Endodermal cell (in vitro differentiated cells): ENCODE results near the gene RIOK1. TPM values are rescaled to one million over a fixed set of nuclear protein-coding genes. Genes with fewer than 3 reads are reported as not detected.

Experiments
- DNase-seq: peaks from one replicate; pipeline ENCODE4 v3.0.0-alpha.2; 2017
- H3K27ac ChIP-seq: 2 replicates; pipeline ENCODE4 v1.5.1; 2013; ENCODE audit warnings: mild to moderate bottlenecking, low read depth, low read length, moderate library complexity
- H3K27me3 ChIP-seq: 2 replicates; pipeline ENCODE4 v1.6.1; 2013; ENCODE audit warnings: mild to moderate bottlenecking, low read length, moderate library complexity; ENCODE audit not compliant: insufficient read depth, control insufficient read depth, poor library complexity, severe bottlenecking
- H3K36me3 ChIP-seq: 2 replicates; pipeline ENCODE4 v1.7.0; 2013; ENCODE audit warnings: mild to moderate bottlenecking, low read length, moderate library complexity; ENCODE audit not compliant: control insufficient read depth, insufficient read depth
- H3K4me1 ChIP-seq: one replicate; pipeline ENCODE4 v1.7.0; 2013; ENCODE audit warnings: low read length; ENCODE audit not compliant: control insufficient read depth, insufficient read depth
- H3K4me3 ChIP-seq: 2 replicates; pipeline ENCODE4 v1.5.1; 2013; ENCODE audit warnings: mild to moderate bottlenecking, low read length, moderate library complexity
- H3K9ac ChIP-seq: 2 replicates; pipeline ENCODE4 v1.6.1; 2013; ENCODE audit warnings: mild to moderate bottlenecking, low read length, moderate library complexity; ENCODE audit not compliant: poor library complexity, severe bottlenecking; ENCODE audit errors: extremely low read depth
- H3K9me3 ChIP-seq: 2 replicates; pipeline ENCODE4 v1.6.1; 2013; ENCODE audit warnings: mild to moderate bottlenecking, low read length, moderate library complexity; ENCODE audit not compliant: control insufficient read depth
- H3K27ac Mint-ChIP-seq: 2 replicates; pipeline ENCODE4 v1.8.0; 2020; ENCODE audit warnings: mixed read lengths
- H3K27me3 Mint-ChIP-seq: 2 replicates; pipeline ENCODE4 v1.8.0; 2021; ENCODE audit warnings: mild to moderate bottlenecking, mixed read lengths; ENCODE audit not compliant: insufficient read depth
- H3K36me3 Mint-ChIP-seq: 2 replicates; pipeline ENCODE4 v1.8.0; 2020; ENCODE audit warnings: low read depth, mixed read lengths
- H3K4me1 Mint-ChIP-seq: 2 replicates; pipeline ENCODE4 v1.8.0; 2020; ENCODE audit warnings: mixed read lengths
- H3K4me3 Mint-ChIP-seq: 2 replicates; pipeline ENCODE4 v1.8.0; 2020; ENCODE audit warnings: mild to moderate bottlenecking, moderate library complexity, mixed read lengths
- H3K9me3 Mint-ChIP-seq: 2 replicates; pipeline ENCODE4 v1.8.0; 2020; ENCODE audit warnings: mild to moderate bottlenecking, mixed read lengths
- WGBS, 2 experiments: methylation state at CpG; one replicate each; pipeline versions ENCODE4 v1.1.5 to v1.1.7; 2013; ENCODE audit warnings: missing lambda C conversion rate in 2 of 2, mixed read lengths in 1 of 2; ENCODE audit not compliant: insufficient coverage in 1 of 2, insufficient read length in 1 of 2; 5-methylcytosine and 5-hydroxymethylcytosine counted together
- total RNA-seq, 2 donors: library from RNA; stranded (reverse); fragmentation: NEBNext Ultra II Directional in 1 of 2; extraction: Animal tissue kit (Norgen Biotek cat#: 25700) in 1 of 2; gene quantifications; 2 replicates in 1 of 2; 3 replicates in 1 of 2; pipeline ENCODE4 v1.2.1, GENCODE V29; 2021
- TF ChIP-seq, protein P1 (sequence below): fragments of 200-600 bp; sonication (generic); conservative IDR thresholded peaks from 2 replicates; pipeline ENCODE4 v1.5.0; 2021; ENCODE audit warnings: antibody characterized with exemption, mild to moderate bottlenecking

The RIOK1 gene
- total RNA-seq, 2 donors from 2014 or later: 17.7 to 20.3 TPM

DNA sequence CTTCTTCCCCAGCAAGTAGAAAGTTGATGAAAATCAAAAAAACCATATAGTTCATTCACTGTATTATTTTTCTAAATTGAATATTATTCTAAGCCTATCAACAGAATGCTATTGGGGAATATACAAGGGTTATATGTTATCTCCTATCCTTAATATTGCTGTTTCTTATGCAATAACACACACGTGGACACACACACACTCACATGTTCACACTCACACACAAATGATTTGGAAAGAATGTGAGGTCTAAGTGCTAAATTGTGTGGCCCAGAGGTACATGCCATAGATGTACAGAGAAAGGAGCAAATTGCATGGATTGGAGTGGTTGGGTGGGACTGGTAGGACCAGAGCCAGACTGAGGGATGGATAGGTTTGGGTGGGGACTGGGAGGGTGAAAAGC lies 45.1 kb downstream of the RIOK1 start:
- Mint-ChIP-seq H3K4me3 (no peak overlapping the region), H3K27me3 (no peaks in the 10 kb centered on the region), H3K9me3 (no peaks in the 10 kb centered on the region), H3K36me3 (no peaks in the 10 kb centered on the region), H3K4me1 (peaks cover 16% of the 10 kb centered on the region), H3K27ac (no peak overlapping the region)
- no peaks in the 10 kb centered on the region for H3K27me3 ChIP-seq
- no peaks in the 10 kb centered on the region for H3K9me3 ChIP-seq
- H3K36me3 ChIP-seq: no peaks in the 10 kb centered on the region
- no peak overlapping the region for H3K27ac ChIP-seq
- no CpG with 5 or more reads among the region's 1 CpG for WGBS, 2 experiments
- no peak overlapping the region for H3K9ac ChIP-seq
- DNase-seq: no peak
- TF ChIP-seq, protein P1, sequence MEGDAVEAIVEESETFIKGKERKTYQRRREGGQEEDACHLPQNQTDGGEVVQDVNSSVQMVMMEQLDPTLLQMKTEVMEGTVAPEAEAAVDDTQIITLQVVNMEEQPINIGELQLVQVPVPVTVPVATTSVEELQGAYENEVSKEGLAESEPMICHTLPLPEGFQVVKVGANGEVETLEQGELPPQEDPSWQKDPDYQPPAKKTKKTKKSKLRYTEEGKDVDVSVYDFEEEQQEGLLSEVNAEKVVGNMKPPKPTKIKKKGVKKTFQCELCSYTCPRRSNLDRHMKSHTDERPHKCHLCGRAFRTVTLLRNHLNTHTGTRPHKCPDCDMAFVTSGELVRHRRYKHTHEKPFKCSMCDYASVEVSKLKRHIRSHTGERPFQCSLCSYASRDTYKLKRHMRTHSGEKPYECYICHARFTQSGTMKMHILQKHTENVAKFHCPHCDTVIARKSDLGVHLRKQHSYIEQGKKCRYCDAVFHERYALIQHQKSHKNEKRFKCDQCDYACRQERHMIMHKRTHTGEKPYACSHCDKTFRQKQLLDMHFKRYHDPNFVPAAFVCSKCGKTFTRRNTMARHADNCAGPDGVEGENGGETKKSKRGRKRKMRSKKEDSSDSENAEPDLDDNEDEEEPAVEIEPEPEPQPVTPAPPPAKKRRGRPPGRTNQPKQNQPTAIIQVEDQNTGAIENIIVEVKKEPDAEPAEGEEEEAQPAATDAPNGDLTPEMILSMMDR: no peak
- H3K4me1 ChIP-seq: no peaks in the 10 kb centered on the region
- H3K4me3 ChIP-seq: no peak overlapping the region

DNA sequence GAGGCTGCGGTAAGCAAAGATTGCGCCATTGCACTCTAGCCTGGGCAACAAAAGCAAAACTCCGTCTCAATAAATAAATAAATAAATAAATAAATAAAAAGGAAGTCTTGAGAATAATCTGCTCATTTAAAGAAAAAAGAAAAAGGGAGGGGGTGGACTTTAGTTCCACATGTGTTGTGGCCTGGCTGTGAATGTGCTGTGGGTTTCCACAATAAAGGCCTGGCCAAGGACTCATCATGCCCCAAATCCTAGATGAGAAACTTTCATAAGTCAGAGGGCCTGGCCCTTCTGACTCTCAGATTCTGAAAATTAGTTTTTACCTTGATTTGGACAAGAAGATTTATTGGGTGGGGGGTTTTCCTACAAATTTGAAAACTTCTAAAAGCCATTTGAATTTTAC lies 48.4 kb downstream of the RIOK1 start:
- no peaks in the 10 kb centered on the region for H3K36me3 Mint-ChIP-seq
- peaks cover 6% of the 10 kb centered on the region for H3K4me1 Mint-ChIP-seq
- peaks cover 5% of the 10 kb centered on the region for H3K9me3 Mint-ChIP-seq
- Histone ChIP-seq H3K36me3 (no peaks in the 10 kb centered on the region), H3K4me1 (no peaks in the 10 kb centered on the region), H3K27ac (no peak overlapping the region), H3K9me3 (no peaks in the 10 kb centered on the region), H3K27me3 (no peaks in the 10 kb centered on the region), H3K4me3 (no peak overlapping the region), H3K9ac (no peak overlapping the region)
- no peaks in the 10 kb centered on the region for H3K27me3 Mint-ChIP-seq
- WGBS, 2 experiments: 100% methylated on average over 2 of the region's 3 CpGs; no CpG with 5 or more reads in 1 of the 2 experiments
- no peak overlapping the region for H3K4me3 Mint-ChIP-seq
- TF ChIP-seq, protein P1: no peak
- H3K27ac Mint-ChIP-seq: no peak overlapping the region
- DNase-seq: no peak

DNA sequence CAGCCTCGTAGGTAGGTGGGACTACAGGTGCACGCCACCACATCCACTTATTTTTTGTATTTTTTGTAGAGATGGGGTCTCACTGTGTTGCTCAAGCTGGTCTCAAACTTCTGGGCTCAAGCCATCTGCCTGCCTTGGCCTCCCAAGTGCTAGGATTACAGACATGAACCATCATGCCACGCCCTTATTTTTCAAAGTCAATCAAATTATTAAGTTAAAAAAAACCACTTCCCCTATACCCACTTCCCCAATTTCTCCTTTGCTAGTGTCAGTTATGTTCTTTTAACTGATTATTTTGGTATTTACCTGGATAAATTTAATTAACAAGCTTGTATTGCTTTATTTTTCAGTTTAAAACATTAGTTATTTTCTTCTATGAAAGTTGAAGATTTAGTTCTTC lies 49.6 kb downstream of the RIOK1 start:
- H3K4me1 Mint-ChIP-seq: peaks cover 5% of the 10 kb centered on the region
- DNase-seq: no peak
- no peaks in the 10 kb centered on the region for H3K27me3 Mint-ChIP-seq
- no peak overlapping the region for H3K27ac ChIP-seq
- H3K27ac Mint-ChIP-seq: no peak overlapping the region
- H3K4me1 ChIP-seq: no peaks in the 10 kb centered on the region
- no peaks in the 10 kb centered on the region for H3K27me3 ChIP-seq
- H3K36me3 Mint-ChIP-seq: no peaks in the 10 kb centered on the region
- no peaks in the 10 kb centered on the region for H3K36me3 ChIP-seq
- H3K4me3 Mint-ChIP-seq: no peak overlapping the region
- peaks cover 5% of the 10 kb centered on the region for H3K9me3 Mint-ChIP-seq
- H3K4me3 ChIP-seq: no peak overlapping the region
- 96 to 100% methylated on average over 1 to 3 of the region's 3 CpGs for WGBS, 2 experiments
- TF ChIP-seq, protein P1: no peak
- no peaks in the 10 kb centered on the region for H3K9me3 ChIP-seq
- H3K9ac ChIP-seq: no peak overlapping the region
